ENCODE data around the gene RUSF1.
"Not testable (repeated sequence)": the region's sequence is repeated elsewhere in the genome, so short reads cannot be mapped to it uniquely, and the experiment has no call there.

The RUSF1 gene

GRCh38 chr16:31487071-31487719 is 21.0 kb downstream of the RUSF1 start:
- DNase-seq (ENCODE audit: low read depth), result no peak

DNA sequence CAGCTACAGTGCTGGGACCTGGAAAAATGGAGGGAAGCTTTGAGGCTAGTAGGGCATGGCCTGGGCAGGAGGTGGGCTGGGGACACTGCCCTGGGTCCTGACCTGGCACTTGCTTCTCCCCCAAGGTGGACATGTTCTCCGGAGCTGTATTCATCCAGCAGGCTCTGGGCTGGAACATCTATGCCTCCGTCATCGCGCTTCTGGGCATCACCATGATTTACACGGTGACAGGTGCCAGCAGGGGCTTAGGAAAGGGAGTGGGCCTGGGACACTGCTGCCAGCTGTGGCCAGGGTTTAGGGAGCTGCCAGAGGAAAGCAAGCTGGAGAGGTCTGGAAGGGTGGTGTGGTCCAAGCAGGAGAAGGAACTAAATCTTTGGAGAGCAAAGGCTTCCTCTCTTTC is 22.1 kb downstream of the RUSF1 start:
- DNase-seq (ENCODE audit: low read depth), result no peak

- no peak for DNase-seq (ENCODE audit: low read depth)
Measured at GRCh38 chr16:31485571-31485970, 22.6 kb downstream of the RUSF1 start.

- DNase-seq (ENCODE audit: low read depth), result no peak
Measured at GRCh38 chr16:31484491-31485171, 23.6 kb downstream of the RUSF1 start.

GRCh38 chr16:31484048-31484447 is 24.1 kb downstream of the RUSF1 start:
- not testable (repeated sequence) for DNase-seq (ENCODE audit: low read depth)

DNA sequence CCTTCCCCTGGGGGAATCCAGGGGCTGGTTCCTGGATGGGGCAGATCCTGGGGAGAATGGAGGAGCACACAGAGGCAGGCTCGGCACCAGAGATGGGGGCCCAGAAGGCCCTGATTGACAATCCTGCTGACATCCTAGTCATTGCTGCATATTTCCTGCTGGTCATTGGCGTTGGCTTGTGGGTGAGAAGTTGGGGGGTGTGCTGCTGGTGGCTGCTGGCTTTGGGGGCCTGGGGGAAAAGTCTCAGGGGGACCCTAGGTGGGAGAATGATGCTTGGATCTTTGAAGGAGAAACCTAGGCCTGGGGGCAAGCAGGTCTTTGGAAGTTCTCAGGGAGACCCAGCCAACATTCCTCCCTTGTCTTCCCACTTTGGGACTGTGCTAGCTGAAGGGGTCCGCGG is 25.1 kb downstream of the RUSF1 start, which contains the start of gene SLC5A2:
SLC5A2 (plus strand) TSS at position 43 of the 400 bp plus-strand sequence; CDS start at position 57, 14 bp downstream.
- no peak for DNase-seq (ENCODE audit: low read depth)

DNA sequence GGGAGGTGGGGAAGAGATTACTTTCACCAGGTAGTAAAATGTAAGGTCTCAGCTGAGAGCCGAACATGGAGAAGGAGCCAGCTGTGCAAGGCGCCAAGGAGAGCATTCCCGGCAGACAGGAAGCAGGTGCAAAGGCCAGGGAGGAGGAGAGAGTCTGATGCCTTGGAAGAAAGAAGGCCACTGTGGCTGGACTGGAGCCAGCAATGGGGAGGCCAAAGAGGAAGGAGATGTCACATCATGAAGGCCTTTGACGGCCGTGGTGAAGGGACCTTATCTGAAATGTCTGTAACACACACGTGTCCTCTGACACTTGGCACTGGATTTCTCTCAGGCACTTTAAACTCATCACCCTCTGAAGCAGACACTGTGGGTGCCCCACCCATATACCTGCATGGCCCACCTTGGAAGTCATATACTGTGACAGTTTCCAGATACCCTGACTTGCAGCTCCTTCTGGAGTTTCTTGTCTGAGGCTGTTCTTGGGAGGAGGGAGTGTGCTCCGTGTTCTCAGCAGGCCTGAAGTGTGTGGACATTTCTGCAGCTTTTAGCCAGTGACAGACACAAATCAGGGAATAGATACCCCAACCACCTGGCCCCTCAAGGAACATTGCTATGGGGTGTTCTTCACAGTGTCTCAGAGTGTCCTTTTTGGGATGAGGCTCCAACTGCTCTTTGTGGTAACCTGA is 27.2 kb downstream of the RUSF1 start:
- no peak for DNase-seq (ENCODE audit: low read depth)

DNA sequence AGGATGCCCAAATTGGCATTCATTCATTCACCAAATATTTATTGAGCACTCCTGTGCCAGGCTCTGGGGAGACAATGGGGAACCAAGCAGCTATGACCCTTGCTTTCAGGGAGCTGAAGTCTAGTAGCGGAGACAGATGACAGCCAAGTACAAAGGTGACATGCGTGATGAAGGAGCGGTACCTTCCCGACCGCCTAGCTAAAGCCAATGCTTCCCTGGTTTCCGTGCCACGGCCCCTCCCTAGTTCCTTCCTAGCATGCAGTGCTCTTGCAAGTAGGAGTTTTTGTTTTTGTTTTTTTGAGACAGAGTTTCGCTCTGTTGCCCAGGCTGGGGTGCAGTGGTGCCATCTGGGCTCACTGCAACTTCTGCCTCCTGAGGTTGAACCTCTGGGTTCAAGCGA is 28.4 kb downstream of the RUSF1 start:
- DNase-seq (ENCODE audit: low read depth), result no peak

GRCh38 chr16:31478956-31479355 is 29.2 kb downstream of the RUSF1 start:
- DNase-seq (ENCODE audit: low read depth), result no peak

- DNase-seq (ENCODE audit: low read depth), result no peak
Measured at GRCh38 chr16:31477220-31478216, 30.7 kb downstream of the RUSF1 start.

DNA sequence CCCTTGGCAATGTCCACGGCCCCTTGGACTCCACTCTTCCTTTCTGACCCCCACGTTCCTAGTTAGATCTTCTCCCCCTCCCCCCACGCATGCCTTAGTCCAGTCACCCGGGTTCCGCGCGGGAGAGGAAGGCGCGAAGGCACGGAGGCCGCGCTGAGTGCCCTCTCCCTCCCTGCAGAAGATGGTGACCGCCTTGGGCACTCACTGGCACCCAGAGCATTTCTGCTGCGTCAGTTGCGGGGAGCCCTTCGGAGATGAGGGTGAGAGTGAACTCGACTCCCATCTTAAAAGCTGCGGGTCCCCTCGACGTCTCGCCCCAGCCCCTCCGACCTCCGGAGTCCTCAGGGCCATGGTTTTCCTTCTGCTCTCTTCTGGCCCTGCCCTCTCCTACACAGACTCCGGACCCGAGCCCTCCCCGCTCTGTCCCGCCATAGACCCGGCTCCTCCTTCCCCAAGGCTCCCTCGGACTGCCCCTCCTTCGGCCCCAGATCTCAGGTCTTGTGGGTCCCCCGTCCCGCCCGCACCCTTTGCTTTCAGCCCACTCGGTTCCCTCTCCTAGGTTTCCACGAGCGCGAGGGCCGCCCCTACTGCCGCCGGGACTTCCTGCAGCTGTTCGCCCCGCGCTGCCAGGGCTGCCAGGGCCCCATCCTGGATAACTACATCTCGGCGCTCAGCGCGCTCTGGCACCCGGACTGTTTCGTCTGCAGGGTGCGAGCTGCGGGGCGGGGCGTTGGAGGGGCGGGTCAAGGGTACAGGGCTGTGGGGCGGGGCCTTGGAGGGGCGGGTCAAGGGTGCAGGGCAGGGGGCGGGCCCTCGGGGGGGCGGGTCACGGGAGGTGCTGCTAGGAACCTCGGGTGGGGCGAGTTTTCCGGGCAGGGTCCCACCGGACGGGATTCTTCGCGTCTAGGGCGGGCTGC is 31.6 kb downstream of the RUSF1 start:
- DNase-seq (ENCODE audit: low read depth), result peak; percentile 82

- no peak for DNase-seq (ENCODE audit: low read depth)
Measured at GRCh38 chr16:31475946-31476302, 32.3 kb downstream of the RUSF1 start.

DNA sequence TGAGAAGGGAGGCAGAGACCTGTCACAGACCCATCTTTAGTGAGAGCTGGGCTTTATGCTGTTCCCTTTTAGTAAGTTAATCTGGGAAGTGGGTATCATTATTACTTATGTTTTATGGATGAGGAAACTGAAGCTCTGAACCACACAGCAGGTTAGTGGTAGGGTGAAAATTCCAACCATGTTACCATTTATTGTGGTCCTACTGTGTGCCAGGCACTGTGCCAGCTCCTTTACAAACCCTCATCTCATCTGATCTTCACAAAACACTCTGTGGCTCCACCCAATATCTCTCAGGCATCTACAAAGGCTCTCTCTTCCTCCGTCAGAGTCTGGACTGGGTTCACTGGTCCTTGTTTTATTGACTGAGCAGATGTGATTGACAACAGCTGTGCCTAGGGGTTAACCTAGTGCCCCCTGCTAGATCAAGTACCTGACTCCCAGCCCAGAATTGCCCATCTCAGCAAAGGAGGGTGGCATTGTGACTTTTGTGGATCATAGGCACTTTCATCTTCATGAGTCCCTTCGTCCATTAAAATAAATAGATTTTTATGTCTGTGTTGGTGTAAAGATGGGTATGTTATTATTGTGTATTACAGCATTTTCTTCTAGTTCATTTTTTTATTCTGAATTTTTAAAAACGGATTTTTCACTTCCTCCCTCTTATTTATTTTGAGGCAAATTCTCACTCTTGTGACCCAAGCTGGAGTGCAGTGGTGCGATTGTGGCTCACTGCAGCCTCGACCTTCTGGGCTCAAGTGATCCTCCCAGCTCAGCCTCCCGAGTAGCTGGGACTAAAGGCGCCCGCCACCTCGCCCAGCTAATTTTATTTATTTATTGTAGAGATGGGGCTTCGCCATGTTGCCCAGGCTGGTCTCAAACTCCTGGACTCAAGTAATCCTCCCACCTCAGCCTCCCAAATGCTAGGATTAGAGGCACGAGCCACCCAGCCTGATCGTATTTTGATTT is 33.1 kb downstream of the RUSF1 start:
- no peak for DNase-seq (ENCODE audit: low read depth)

DNA sequence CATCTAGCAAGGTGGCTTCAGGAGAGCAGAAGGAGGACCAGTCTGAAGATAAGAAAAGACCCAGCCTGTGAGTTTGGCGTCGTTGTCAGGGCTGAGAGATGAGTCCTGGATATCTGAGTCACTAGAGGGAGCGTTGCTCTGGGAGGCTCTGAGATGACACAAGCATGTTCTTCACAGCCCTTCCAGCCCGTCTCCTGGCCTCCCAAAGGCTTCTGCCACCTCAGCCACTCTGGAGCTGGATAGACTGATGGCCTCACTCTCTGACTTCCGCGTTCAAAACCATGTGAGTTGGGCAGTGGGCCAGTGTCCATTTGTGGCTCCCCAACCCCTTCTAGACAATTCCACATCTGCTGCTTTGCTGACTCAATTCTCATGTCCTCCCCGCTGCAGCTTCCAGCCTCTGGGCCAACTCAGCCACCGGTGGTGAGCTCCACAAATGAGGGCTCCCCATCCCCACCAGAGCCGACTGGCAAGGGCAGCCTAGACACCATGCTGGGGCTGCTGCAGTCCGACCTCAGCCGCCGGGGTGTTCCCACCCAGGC is 33.9 kb downstream of the RUSF1 start:
- DNase-seq (ENCODE audit: low read depth), result no peak

DNA sequence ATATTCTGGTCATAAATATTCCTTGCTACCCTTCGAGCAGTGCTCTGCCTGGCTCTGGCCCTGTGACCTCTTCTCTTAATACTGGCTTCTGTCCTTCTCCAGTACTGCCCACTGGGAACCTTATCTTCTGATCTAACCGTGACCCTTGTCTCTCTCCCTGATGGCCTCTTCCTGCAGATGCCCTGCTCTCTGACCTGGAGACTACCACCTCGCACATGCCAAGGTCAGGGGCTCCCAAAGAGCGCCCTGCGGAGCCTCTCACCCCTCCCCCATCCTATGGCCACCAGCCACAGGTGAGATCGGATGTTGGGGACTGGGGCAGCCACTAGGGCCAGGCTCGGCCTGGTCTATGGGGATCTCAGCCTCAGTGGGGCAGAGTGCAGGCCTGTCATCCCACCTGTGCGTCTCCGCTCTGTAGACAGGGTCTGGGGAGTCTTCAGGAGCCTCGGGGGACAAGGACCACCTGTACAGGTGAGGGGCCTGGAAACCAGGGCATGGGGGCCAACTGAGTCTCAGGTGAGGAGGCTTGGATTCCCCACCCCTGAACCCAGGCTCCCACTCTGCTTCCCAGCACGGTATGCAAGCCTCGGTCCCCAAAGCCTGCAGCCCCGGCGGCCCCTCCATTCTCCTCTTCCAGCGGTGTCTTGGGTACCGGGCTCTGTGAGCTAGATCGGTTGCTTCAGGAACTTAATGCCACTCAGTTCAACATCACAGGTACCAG is 34.8 kb downstream of the RUSF1 start:
- no peak for DNase-seq (ENCODE audit: low read depth)

DNA sequence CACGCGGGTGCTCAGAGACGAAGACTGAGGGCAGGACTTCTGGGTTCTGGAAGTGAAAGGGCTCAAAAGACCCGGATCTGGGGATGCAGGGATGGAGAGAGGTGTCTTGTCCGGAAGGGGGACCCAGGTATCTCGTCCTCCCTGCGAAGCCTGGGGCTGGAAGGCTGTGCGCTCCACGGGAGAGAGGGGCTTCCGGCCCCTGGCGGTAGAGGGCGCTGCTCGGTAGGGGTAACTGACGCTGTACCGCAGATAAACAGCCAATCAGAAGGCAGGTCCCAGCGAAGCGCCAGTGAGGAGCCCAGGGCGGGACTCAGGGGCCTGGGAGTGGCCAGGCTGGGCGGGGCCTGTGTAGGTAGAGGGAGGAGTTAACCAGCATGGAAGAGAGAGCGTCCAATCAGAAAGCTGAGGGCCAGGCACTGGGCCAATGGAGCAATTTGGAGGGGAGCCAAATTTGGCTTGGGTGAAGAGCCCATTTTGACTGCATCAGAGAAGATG is 35.4 kb downstream of the RUSF1 start:
- no peak for DNase-seq (ENCODE audit: low read depth)

- DNase-seq (ENCODE audit: low read depth), result no peak
Measured at GRCh38 chr16:31471875-31472708, 36.1 kb downstream of the RUSF1 start, which contains the start of gene TGFB1I1. TGFB1I1 (plus strand) TSS chr16:31472152; CDS start chr16:31472189, 37 bp downstream.

All from activated T-helper 1 cell treated with Interleukin-2 at 50 U/mL for 16 hours (primary cell).